HepG2 (cell line): ENCODE results near the gene PDLIM4. TPM values are rescaled to one million over a fixed set of nuclear protein-coding genes. Genes with fewer than 3 reads are reported as not detected.

ENCODE experiments used
- ATAC-seq: fragments of 200-7000 bp; cut with Tn5 transposase; 3 replicates; pipeline ENCODE4 v1.9.1; 2020; ENCODE audit warnings: mild to moderate bottlenecking, moderate library complexity
- BruUV-seq: library from RNA; stranded (reverse); fragments of 400-500 nt; replicated peaks from 2 replicates; lab custom pipeline; 2021; lab: Mats Ljungman, UMichigan
- CTCF ChIA-PET: fragments of 300-600 bp; formaldehyde crosslinking; extraction: SDS; loops from one replicate; lab custom pipeline; 2021; ENCODE audit warnings: low total read pairs, inconsistent platforms, low intra/inter-chr PET ratio; lab: Yijun Ruan, JAX
- POLR2A ChIA-PET: fragments of 350-600 bp; sonication (Branson Sonifier 250); formaldehyde crosslinking; loops from one replicate; lab custom pipeline; 2020; ENCODE audit warnings: antibody characterized with exemption, inconsistent platforms; lab: Yijun Ruan, JAX
- DNase-seq: peaks from one replicate; pipeline ENCODE4 v3.0.0-alpha.2; 2015; ENCODE audit warnings: low spot score
- FAIRE-seq: peaks from 3 replicates; lab custom pipeline; 2011; peaks lifted over from hg19 to GRCh38; lab: Jason Lieb, UNC
- H2AFZ ChIP-seq: one replicate; pipeline ENCODE4 v1.6.1; 2011; ENCODE audit warnings: low read length, inconsistent platforms
- H3K27ac ChIP-seq: fragments of 300-600 bp; 3 replicates; pipeline ENCODE4 v1.8.0; 2011; ENCODE audit warnings: mixed run types, mild to moderate bottlenecking, mixed read lengths, low read length, inconsistent platforms; ENCODE audit not compliant: insufficient read depth; ENCODE audit errors: extremely low read length
- H3K27me3 ChIP-seq, 2 experiments: fragments of 200-600 bp in 1 of 2; 2 replicates in 1 of 2; 3 replicates in 1 of 2; pipeline versions ENCODE4 v1.6.0 to v1.8.0; 2011; ENCODE audit warnings: low read length in 2 of 2, mild to moderate bottlenecking in 2 of 2, moderate library complexity in 2 of 2, inconsistent platforms in 1 of 2; ENCODE audit not compliant: insufficient read depth in 2 of 2, control insufficient read depth in 1 of 2
- H3K36me3 ChIP-seq, 2 experiments: fragments of 200-600 bp in 1 of 2; replicated peaks in 1 of 2; 2 replicates in 1 of 2; 3 replicates in 1 of 2; pipeline versions ENCODE4 v1.5.1 to v1.8.0; 2011; ENCODE audit warnings: low read length in 2 of 2, inconsistent platforms in 1 of 2; ENCODE audit not compliant: insufficient read depth in 2 of 2, control insufficient read depth in 1 of 2
- H3K4me1 ChIP-seq: 2 replicates; pipeline ENCODE4 v1.5.1; 2012; ENCODE audit warnings: low read length, inconsistent platforms; ENCODE audit not compliant: insufficient read depth
- H3K4me2 ChIP-seq: 2 replicates; pipeline ENCODE4 v1.6.0; 2011; ENCODE audit warnings: low read depth, low read length, inconsistent platforms
- H3K4me3 ChIP-seq, 3 experiments: fragments of 200-600 bp in 1 of 3; sonication (generic), shearing (Covaris generic) in 1 of 3; replicated peaks in 1 of 3; 2 replicates each; pipeline ENCODE4 v1.5.1; 2011 to 2016; ENCODE audit warnings: low read length in 3 of 3, inconsistent platforms in 2 of 3, low read depth in 2 of 3, mild to moderate bottlenecking in 2 of 3, control low read depth in 1 of 3, mixed read lengths in 1 of 3; ENCODE audit not compliant: insufficient read depth in 1 of 3
- H3K79me2 ChIP-seq: one replicate; pipeline ENCODE4 v1.6.1; 2011; ENCODE audit warnings: low read length, inconsistent platforms; ENCODE audit not compliant: insufficient read depth
- H3K9ac ChIP-seq: 2 replicates; pipeline ENCODE4 v1.6.0; 2011; ENCODE audit warnings: mild to moderate bottlenecking, low read depth, low read length, inconsistent platforms; ENCODE audit not compliant: insufficient read depth
- H3K9me3 ChIP-seq: 2 replicates; pipeline ENCODE4 v1.5.1; 2012; ENCODE audit warnings: mild to moderate bottlenecking, low read length
- H4K20me1 ChIP-seq: 2 replicates; pipeline ENCODE4 v1.6.0; 2011; ENCODE audit warnings: inconsistent platforms, mild to moderate bottlenecking, low read length, moderate library complexity; ENCODE audit not compliant: insufficient read depth
- HMG20B ChIP-seq: conservative IDR thresholded peaks from 2 replicates; pipeline ENCODE4 v1.6.1; 2016; ENCODE audit warnings: missing genetic modification reagents, missing compliant biosample characterization
- MTA1 ChIP-seq: sonication (generic); formaldehyde crosslinking; IDR thresholded peaks from 2 replicates; pipeline ENCODE4 v1.4.0; 2020; ENCODE audit warnings: missing genetic modification reagents, mild to moderate bottlenecking, borderline replicate concordance
- ZNF335 ChIP-seq: sonication (generic); formaldehyde crosslinking; IDR thresholded peaks from 2 replicates; pipeline ENCODE4 v1.4.0; 2020; ENCODE audit warnings: missing genetic modification reagents
- WGBS: methylation state at CpG from one replicate; pipeline ENCODE4 v1.1.6; 2017; ENCODE audit warnings: low lambda C conversion rate; 5-methylcytosine and 5-hydroxymethylcytosine counted together
- in situ Hi-C: cut with HindIII; loops from 2 replicates; pipeline ENCODE4 v1.10.0; 2017; ENCODE audit warnings: low pct_unique_long_range_greater_than_20kb; ENCODE audit not compliant: extremely low pct_ligation_motif_present
- intact Hi-C: fragments of 100-400 bp; cut with micrococcal nuclease; formaldehyde crosslinking; loops from one replicate; pipeline ENCODE4 v1.10.0; 2022; ENCODE audit not compliant: unreplicated experiment
- microRNA-seq: library from miRNA; unstranded; fragments of <30 nt; microRNA quantifications from one replicate; pipeline ENCODE4, GENCODE V29; 2020
- polyA plus RNA-seq, 8 experiments: library from polyadenylated mRNA; depleted of rRNA in 3 of 8; stranded (reverse) in 7 of 8; unstranded in 1 of 8; fragments of >200 nt; fragmentation: Illumina TruSeq in 4 of 8; extraction: Trizol in 4 of 8; gene quantifications; 2 replicates each; pipeline versions ENCODE4 v1.2.1 to v1.2.3, GENCODE V29; 2011 to 2016; ENCODE audit warnings: low read depth in 4 of 8, missing spikeins in 1 of 8, mixed read lengths in 1 of 8; ENCODE audit not compliant: insufficient read depth in 1 of 8
- total RNA-seq, 5 experiments: library from RNA; depleted of rRNA; stranded (reverse); fragments of >200 nt; fragmentation: Illumina TruSeq; extraction: Trizol; gene quantifications; 2 replicates each; pipeline ENCODE4 v1.2.3, GENCODE V29; 2016; ENCODE audit warnings: low read depth in 1 of 5
- TF ChIP-seq, protein P1 (sequence below): sonication (generic); formaldehyde crosslinking; IDR thresholded peaks from 2 replicates; pipeline ENCODE4 v1.4.0; 2020; ENCODE audit warnings: missing genetic modification reagents
- TF ChIP-seq, protein P2 (sequence below): sonication (generic); formaldehyde crosslinking; IDR thresholded peaks from 2 replicates; pipeline ENCODE4 v1.8.0; 2022; ENCODE audit warnings: low read depth, missing genetic modification reagents

The PDLIM4 gene
- total and polyA plus RNA-seq, 2 of the 13 experiments (the other 11 are each of a cell fraction or from before 2014, with no cell fraction given), result 1.1 to 2.3 TPM

DNA sequence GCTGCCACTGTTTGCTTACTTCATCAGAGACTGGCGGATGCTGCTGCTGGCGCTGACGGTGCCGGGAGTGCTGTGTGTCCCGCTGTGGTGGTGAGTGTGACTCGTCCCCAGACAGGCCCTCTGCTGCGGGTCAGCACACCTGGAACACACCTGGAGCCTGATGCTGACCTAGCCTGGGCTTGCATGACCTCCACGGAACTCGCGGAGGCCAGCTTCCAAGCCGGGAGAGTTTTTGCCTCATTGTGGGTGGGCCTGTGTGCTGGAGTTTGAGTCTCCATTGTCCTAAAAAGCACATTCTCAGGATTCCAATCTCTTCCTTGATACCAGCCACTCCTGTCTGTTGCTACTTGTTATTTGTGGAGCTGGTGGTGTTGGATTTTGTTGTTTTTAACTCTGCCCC lies 64.8 kb downstream of the PDLIM4 start:
- ATAC-seq, result no peak
- no peaks in the 10 kb centered on the region for H3K36me3 ChIP-seq
- H3K4me3 ChIP-seq, result no peak overlapping the region
- FAIRE-seq, result no peak
- H3K79me2 ChIP-seq, result no peaks in the 10 kb centered on the region
- no peak for DNase-seq
- H3K27ac ChIP-seq, result no peak overlapping the region
- no peak overlapping the region for H2AFZ ChIP-seq
- H3K9me3 ChIP-seq, result no peaks in the 10 kb centered on the region
- no peak overlapping the region for H3K4me2 ChIP-seq
- peaks cover 25% of the 10 kb centered on the region for H3K4me1 ChIP-seq
- WGBS, result 75% methylated on average over 11 of the region's 11 CpGs
- TF ChIP-seq, protein P1, sequence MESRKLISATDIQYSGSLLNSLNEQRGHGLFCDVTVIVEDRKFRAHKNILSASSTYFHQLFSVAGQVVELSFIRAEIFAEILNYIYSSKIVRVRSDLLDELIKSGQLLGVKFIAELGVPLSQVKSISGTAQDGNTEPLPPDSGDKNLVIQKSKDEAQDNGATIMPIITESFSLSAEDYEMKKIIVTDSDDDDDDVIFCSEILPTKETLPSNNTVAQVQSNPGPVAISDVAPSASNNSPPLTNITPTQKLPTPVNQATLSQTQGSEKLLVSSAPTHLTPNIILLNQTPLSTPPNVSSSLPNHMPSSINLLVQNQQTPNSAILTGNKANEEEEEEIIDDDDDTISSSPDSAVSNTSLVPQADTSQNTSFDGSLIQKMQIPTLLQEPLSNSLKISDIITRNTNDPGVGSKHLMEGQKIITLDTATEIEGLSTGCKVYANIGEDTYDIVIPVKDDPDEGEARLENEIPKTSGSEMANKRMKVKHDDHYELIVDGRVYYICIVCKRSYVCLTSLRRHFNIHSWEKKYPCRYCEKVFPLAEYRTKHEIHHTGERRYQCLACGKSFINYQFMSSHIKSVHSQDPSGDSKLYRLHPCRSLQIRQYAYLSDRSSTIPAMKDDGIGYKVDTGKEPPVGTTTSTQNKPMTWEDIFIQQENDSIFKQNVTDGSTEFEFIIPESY (CRISPR knock-in tag), result peak; percentile 87
- TF ChIP-seq HMG20B (CRISPR knock-in tag) (no peak), MTA1 (CRISPR knock-in tag) (no peak), ZNF335 (no peak)
- TF ChIP-seq, protein P2, sequence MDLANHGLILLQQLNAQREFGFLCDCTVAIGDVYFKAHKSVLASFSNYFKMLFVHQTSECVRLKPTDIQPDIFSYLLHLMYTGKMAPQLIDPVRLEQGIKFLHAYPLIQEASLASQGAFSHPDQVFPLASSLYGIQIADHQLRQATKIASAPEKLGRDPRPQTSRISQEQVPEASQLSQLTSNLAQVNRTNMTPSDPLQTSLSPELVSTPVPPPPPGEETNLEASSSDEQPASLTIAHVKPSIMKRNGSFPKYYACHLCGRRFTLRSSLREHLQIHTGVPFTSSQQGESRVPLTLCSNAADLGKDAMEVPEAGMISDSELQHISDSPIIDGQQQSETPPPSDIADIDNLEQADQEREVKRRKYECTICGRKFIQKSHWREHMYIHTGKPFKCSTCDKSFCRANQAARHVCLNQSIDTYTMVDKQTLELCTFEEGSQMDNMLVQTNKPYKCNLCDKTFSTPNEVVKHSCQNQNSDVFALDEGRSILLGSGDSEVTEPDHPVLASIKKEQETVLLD (CRISPR knock-in tag), result no peak
- no peaks in the 10 kb centered on the region for H3K27me3 ChIP-seq
- H3K9ac ChIP-seq, result no peak overlapping the region
- no TSS peak for BruUV-seq
- POLR2A ChIA-PET, result no interaction called here
- no peaks in the 10 kb centered on the region for H4K20me1 ChIP-seq
- intact Hi-C loops (no loop called here), in situ Hi-C loops (no loop called here)
- CTCF ChIA-PET, result no interaction called here

Small RNA genes lying within 50 kb of the gene (microRNA-seq; reads per million reads assigned to microRNA genes)
- gene MIR6830, result not detected

Other genes starting within 250 kb of the PDLIM4 start
- gene ACSL6, start 246.0 kb upstream of the PDLIM4 start, total RNA-seq (2016; rRNA removed; fragmentation: Illumina TruSeq; extraction: Trizol), result 2.5 and 3.7 TPM in 2 replicates
- 3.8 and 8.3 TPM in 2 replicates for gene ACSL6, start 246.0 kb upstream of the PDLIM4 start, polyA plus RNA-seq (2011; rRNA removed)
- not detected in 2 replicates for gene IL3, start 197.0 kb upstream of the PDLIM4 start, total RNA-seq (2016; rRNA removed; fragmentation: Illumina TruSeq; extraction: Trizol)
- gene IL3, start 197.0 kb upstream of the PDLIM4 start, polyA plus RNA-seq (2011; rRNA removed), result not detected in 2 replicates
- gene CSF2, start 183.9 kb upstream of the PDLIM4 start, total RNA-seq (2016; rRNA removed; fragmentation: Illumina TruSeq; extraction: Trizol), result not detected in 2 replicates
- not detected in 2 replicates for gene CSF2, start 183.9 kb upstream of the PDLIM4 start, polyA plus RNA-seq (2011; rRNA removed)
- gene P4HA2, start 29.8 kb upstream of the PDLIM4 start, total RNA-seq (2016; rRNA removed; fragmentation: Illumina TruSeq; extraction: Trizol), result 16.5 and 37.7 TPM in 2 replicates
- 108 and 126 TPM in 2 replicates for gene P4HA2, start 29.8 kb upstream of the PDLIM4 start, polyA plus RNA-seq (2011; rRNA removed)
- gene SLC22A4, start 36.7 kb downstream of the PDLIM4 start, total RNA-seq (2016; rRNA removed; fragmentation: Illumina TruSeq; extraction: Trizol), result 0.62 and 0.83 TPM in 2 replicates
- gene SLC22A4, start 36.7 kb downstream of the PDLIM4 start, polyA plus RNA-seq (2011; rRNA removed), result 0.33 and 0.56 TPM in 2 replicates
- gene SLC22A5, start 112.0 kb downstream of the PDLIM4 start, total RNA-seq (2016; rRNA removed; fragmentation: Illumina TruSeq; extraction: Trizol), result 4.0 and 7.1 TPM in 2 replicates
- 15.1 and 17.1 TPM in 2 replicates for gene SLC22A5, start 112.0 kb downstream of the PDLIM4 start, polyA plus RNA-seq (2011; rRNA removed)
- 5.8 and 8.8 TPM in 2 replicates for gene IRF1, start 233.1 kb downstream of the PDLIM4 start, total RNA-seq (2016; rRNA removed; fragmentation: Illumina TruSeq; extraction: Trizol)
- 4.1 and 4.4 TPM in 2 replicates for gene IRF1, start 233.1 kb downstream of the PDLIM4 start, polyA plus RNA-seq (2011; rRNA removed)